ENCODE data around the gene PLD3.

DNA sequence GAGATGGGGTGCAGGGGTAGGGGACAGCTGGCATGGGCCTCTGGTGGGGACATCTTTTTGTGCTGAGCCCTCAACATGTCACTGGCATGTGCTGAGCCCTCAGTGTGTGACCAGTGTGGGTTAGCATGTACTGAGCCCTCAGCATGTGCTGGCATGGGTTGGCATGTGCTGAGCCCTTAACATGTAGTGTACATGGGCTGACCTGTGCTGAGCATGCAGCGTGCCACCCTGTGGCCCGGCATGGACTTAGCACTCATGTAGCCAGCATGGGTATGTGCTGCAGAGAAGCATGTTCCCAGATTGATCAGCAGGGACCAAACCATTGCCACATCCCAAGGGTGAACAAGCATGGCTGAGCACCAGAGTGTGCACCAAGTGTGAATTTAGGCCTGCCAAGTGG is 30.0 kb downstream of the PLD3 start:
- no peak for TF ChIP-seq POLR2A (IDR thresholded peaks at IDR 0.05)
- TF ChIP-seq, protein P1, sequence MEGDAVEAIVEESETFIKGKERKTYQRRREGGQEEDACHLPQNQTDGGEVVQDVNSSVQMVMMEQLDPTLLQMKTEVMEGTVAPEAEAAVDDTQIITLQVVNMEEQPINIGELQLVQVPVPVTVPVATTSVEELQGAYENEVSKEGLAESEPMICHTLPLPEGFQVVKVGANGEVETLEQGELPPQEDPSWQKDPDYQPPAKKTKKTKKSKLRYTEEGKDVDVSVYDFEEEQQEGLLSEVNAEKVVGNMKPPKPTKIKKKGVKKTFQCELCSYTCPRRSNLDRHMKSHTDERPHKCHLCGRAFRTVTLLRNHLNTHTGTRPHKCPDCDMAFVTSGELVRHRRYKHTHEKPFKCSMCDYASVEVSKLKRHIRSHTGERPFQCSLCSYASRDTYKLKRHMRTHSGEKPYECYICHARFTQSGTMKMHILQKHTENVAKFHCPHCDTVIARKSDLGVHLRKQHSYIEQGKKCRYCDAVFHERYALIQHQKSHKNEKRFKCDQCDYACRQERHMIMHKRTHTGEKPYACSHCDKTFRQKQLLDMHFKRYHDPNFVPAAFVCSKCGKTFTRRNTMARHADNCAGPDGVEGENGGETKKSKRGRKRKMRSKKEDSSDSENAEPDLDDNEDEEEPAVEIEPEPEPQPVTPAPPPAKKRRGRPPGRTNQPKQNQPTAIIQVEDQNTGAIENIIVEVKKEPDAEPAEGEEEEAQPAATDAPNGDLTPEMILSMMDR (IDR thresholded peaks at IDR 0.05 in 8 of 11, conservative IDR thresholded peaks at IDR 0.05 in 3 of 11): no peak
- TF ChIP-seq POLR2AphosphoS5 (IDR thresholded peaks at IDR 0.05): no peak

All from spleen (tissue), 7 donors.